ENCODE data around the gene KCNG4.

The KCNG4 gene

GRCh38 chr16:84180519-84181140, 59.2 kb downstream of the KCNG4 start:
- DNase-seq = no peak

- DNase-seq = no peak
These were observed 60.0 kb downstream of the KCNG4 start for GRCh38 chr16:84179612-84180320.

GRCh38 chr16:84178892-84179611, 60.8 kb downstream of the KCNG4 start:
- DNase-seq = no peak

- DNase-seq = no peak
These were observed 61.6 kb downstream of the KCNG4 start for GRCh38 chr16:84178146-84178765.

GRCh38 chr16:84177741-84178073, 62.1 kb downstream of the KCNG4 start:
- DNase-seq = no peak

GRCh38 chr16:84176192-84177053, 63.4 kb downstream of the KCNG4 start:
- DNase-seq = no peak

GRCh38 chr16:84175350-84176081, 64.3 kb downstream of the KCNG4 start:
- DNase-seq = no peak

- no peak for DNase-seq
These were observed 65.4 kb downstream of the KCNG4 start for GRCh38 chr16:84174396-84174795.

- DNase-seq = no peak
These were observed 70.0 kb downstream of the KCNG4 start for GRCh38 chr16:84169765-84170310.
